Effector memory CD8-positive, alpha-beta T cell (primary cell): ENCODE data around the gene SFRP4.

Experiments used
- ATAC-seq: fragments of 150-1000 bp; cut with Tn5 transposase; replicated peaks from 2 replicates; pipeline ENCODE4 v1.10.0; 2021; ENCODE audit warnings: mild to moderate bottlenecking, moderate library complexity
- DNase-seq, 3 experiments: peaks; one replicate each; pipeline ENCODE4 v3.0.0; 2021
- H3K27ac Mint-ChIP-seq, 2 donors: one replicate each; pipeline ENCODE4 v1.8.0; 2022; ENCODE audit warnings: mild to moderate bottlenecking in 2 of 2, mixed read lengths in 2 of 2, moderate library complexity in 2 of 2
- H3K27me3 Mint-ChIP-seq, 2 donors: one replicate each; pipeline ENCODE4 v1.8.0; 2022; ENCODE audit warnings: mixed read lengths in 2 of 2
- H3K36me3 Mint-ChIP-seq: one replicate; pipeline ENCODE4 v1.8.0; 2022; ENCODE audit warnings: mild to moderate bottlenecking, moderate library complexity, mixed read lengths; ENCODE audit not compliant: insufficient read depth
- H3K4me1 Mint-ChIP-seq, 2 donors: one replicate each; pipeline ENCODE4 v1.8.0; 2022; ENCODE audit warnings: low read depth in 2 of 2, mixed read lengths in 2 of 2
- H3K4me3 Mint-ChIP-seq, 2 donors: one replicate each; pipeline ENCODE4 v1.8.0; 2022; ENCODE audit warnings: mild to moderate bottlenecking in 2 of 2, mixed read lengths in 2 of 2, moderate library complexity in 2 of 2
- H3K9me3 Mint-ChIP-seq, 2 donors: one replicate each; pipeline ENCODE4 v1.8.0; 2022; ENCODE audit warnings: mixed read lengths in 2 of 2

SFRP4 gene

GRCh38 chr7:37882086-37882485 lies 34.5 kb downstream of the SFRP4 start:
- Mint-ChIP-seq H3K27ac (no peak overlapping the region), H3K27me3 (peaks cover 0 to 10% of the 10 kb centered on the region in 2 donors), H3K9me3 (no peaks in the 10 kb centered on the region), H3K4me3 (no peak overlapping the region), H3K4me1 (no peaks in the 10 kb centered on the region), H3K36me3 (peaks cover 2% of the 10 kb centered on the region)
- DNase-seq (no peak), ATAC-seq (no peak)
